ENCODE results near the gene SMIM45.

SMIM45 gene

DNA sequence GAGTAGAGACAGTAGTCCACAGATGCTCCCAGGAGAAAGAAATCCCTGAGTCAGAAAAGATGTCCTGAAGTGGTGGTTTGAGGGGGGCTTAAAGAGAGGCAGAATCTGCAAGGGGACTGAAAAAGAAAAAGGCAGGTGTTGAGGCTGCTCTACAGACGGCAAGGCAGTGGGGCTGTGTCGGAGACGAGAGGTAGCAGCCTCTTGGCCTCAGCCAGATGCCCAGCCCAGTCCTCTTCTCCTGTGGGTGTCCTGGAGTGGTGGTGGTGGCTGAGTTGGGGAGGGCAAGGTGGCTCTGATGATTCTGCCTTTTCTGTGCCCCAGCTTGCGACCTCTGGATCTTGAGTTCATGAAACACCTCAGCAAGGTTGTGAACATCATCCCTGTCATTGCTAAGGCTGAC, 37.3 kb downstream of the SMIM45 start:
- H3K27ac Mint-ChIP-seq, result no peak overlapping the region
- H3K27me3 Mint-ChIP-seq, result no peaks in the 10 kb centered on the region
- H3K4me3 Mint-ChIP-seq, result no peak overlapping the region
- H3K36me3 Mint-ChIP-seq, result peaks cover 2% of the 10 kb centered on the region
- H3K4me1 Mint-ChIP-seq (ENCODE audit: low read depth), result no peaks in the 10 kb centered on the region
- no peaks in the 10 kb centered on the region for H3K9me3 Mint-ChIP-seq (ENCODE audit: low read depth)

DNA sequence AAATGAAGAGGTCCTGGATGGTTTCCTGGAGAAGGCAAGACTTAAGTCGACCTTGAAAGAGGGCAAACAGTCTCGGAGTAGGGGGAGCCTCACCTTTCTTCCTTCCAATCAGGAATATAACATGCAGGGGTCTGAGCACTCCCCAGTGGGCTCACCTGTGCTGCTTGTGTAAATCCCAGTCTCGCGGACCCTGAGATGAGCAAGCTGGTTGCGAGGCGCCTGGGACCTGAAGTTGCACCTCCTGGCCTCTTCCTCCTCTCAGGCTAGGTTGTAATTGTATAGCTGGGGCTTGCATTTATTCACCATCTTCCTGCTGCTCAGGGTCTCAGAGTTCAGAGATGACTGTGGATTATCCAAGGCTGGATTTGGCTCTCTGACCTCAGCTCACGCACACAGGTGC, 39.2 kb downstream of the SMIM45 start:
- peaks cover under 1% of the 10 kb centered on the region for H3K36me3 Mint-ChIP-seq
- no peak overlapping the region for H3K27ac Mint-ChIP-seq
- no peaks in the 10 kb centered on the region for H3K4me1 Mint-ChIP-seq (ENCODE audit: low read depth)
- H3K9me3 Mint-ChIP-seq (ENCODE audit: low read depth), result no peaks in the 10 kb centered on the region
- H3K27me3 Mint-ChIP-seq, result no peaks in the 10 kb centered on the region
- H3K4me3 Mint-ChIP-seq, result no peak overlapping the region

DNA sequence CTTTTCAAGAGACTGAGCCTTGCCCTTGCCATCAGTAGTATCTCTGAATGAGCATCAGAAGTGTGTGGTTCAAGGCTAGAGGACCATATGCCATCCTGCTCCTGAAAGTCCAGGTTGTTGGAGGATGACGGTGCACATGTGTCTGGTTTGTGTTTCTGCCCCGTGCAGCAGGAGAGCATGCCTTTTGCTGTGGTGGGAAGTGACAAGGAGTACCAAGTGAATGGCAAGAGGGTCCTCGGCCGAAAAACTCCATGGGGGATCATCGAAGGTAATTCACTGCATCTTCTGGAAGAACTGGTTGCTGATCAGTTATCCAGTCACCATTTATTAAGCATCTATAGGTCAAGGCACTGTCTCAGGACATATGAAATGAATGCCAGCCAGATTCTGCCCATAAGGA, 40.5 kb downstream of the SMIM45 start:
- Mint-ChIP-seq H3K27me3 (no peaks in the 10 kb centered on the region), H3K4me1 (ENCODE audit: low read depth) (no peaks in the 10 kb centered on the region), H3K9me3 (ENCODE audit: low read depth) (no peaks in the 10 kb centered on the region), H3K36me3 (no peaks in the 10 kb centered on the region), H3K4me3 (no peak overlapping the region), H3K27ac (no peak overlapping the region)

DNA sequence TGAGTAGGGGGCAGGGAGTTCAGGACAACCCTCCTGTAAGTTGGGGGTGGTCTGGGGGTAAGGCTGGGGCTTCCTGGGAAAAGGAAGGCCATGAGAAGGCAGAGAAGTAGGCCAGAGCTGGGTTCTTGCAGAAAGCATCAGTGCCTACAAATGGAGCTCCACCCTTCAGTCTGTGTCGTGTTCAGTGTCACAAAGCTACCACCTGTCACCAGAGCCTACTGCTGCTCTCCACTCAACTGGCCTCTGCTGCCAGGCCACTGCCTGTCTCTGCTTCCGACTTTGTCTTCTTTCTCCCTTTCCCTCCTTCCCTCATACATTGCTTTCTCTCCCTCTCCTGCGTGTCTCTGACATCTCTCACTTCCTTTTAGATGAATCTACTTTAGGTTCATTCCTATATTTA, 43.3 kb downstream of the SMIM45 start:
- H3K4me3 Mint-ChIP-seq, result no peak overlapping the region
- H3K9me3 Mint-ChIP-seq (ENCODE audit: low read depth), result no peaks in the 10 kb centered on the region
- H3K27ac Mint-ChIP-seq, result no peak overlapping the region
- peaks cover 4% of the 10 kb centered on the region for H3K36me3 Mint-ChIP-seq
- H3K4me1 Mint-ChIP-seq (ENCODE audit: low read depth), result peaks cover 18% of the 10 kb centered on the region
- no peaks in the 10 kb centered on the region for H3K27me3 Mint-ChIP-seq

DNA sequence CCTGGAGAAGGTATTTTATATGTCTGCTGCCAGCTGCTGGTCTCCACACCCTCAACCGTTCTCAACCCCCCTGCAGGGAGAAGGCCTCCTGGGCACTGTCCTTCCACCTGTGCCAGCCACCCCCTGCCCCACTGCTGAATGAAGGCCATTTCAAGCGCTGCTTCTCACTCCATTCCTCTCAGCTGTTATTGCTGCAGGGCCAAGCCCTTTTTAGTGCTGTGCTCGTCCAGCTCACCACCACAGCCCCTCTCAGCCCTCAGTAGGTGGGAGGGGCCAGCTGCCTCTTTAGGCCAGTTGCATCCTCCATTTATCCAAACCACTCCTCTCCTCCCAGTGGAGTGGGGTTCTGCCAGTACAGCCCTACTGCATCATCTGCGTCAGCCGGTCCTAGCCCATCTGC, 44.9 kb downstream of the SMIM45 start:
- no peaks in the 10 kb centered on the region for H3K27me3 Mint-ChIP-seq
- peaks cover 8% of the 10 kb centered on the region for H3K36me3 Mint-ChIP-seq
- H3K4me3 Mint-ChIP-seq, result no peak overlapping the region
- H3K27ac Mint-ChIP-seq, result no peak overlapping the region
- peaks cover 1% of the 10 kb centered on the region for H3K9me3 Mint-ChIP-seq (ENCODE audit: low read depth)
- peaks cover 21% of the 10 kb centered on the region for H3K4me1 Mint-ChIP-seq (ENCODE audit: low read depth)

DNA sequence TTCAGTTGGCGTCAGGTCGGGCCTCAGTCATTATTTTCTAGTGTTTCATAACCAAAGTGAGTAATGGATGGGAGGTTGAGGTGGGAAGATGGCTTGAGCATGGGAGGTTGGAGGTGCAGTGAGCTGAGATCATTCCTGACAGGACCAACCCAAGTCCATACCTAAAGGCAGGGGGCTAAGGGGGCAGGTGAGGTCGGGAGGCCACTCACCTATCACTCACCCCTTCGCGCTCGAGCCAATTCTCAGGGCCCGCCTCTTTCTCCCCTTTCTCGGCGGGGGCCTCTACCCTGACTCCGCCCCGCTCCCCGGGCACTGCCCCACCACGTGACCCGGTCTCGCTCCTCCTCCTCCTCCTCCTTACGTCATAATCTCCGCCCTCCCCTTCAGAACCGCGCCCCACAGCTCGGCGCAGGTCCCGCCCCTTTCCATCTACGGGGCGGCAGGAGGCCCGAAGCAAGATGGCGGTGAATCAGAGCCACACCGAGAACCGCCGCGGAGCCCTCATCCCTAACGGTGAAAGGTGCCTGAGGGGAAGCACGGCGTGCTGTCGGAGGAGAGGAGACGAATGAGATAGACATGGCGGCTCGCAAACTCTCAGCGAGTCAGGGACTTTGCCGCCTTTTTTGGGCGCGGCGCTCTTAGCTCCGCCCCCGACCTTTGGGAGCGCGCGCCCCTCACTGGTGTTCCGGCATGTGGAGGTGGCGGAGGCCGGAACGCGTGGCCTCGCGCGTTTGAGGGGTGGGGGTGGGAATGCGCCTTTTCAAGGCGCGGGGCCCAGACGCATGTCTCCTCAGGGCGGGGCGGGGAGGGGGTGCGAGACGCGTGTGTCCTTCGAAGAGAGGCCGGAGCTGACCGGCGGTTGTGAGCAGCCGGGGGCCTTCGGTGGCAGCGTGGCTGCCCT, 46.7 kb downstream of the SMIM45 start, which contains the start of gene WBP2NL:
WBP2NL (plus strand) TSS at position 428 of the 901 bp plus-strand sequence; CDS start at position 459, 31 bp downstream.
- Mint-ChIP-seq H3K27ac (peak within 1 kb of the TSS; percentile 95), H3K36me3 (peaks cover 10% of the 10 kb centered on the region), H3K4me1 (ENCODE audit: low read depth) (peaks cover 21% of the 10 kb centered on the region), H3K9me3 (ENCODE audit: low read depth) (peaks cover 4% of the 10 kb centered on the region), H3K27me3 (no peaks in the 10 kb centered on the region), H3K4me3 (peak within 1 kb of the TSS; percentile 93)

DNA sequence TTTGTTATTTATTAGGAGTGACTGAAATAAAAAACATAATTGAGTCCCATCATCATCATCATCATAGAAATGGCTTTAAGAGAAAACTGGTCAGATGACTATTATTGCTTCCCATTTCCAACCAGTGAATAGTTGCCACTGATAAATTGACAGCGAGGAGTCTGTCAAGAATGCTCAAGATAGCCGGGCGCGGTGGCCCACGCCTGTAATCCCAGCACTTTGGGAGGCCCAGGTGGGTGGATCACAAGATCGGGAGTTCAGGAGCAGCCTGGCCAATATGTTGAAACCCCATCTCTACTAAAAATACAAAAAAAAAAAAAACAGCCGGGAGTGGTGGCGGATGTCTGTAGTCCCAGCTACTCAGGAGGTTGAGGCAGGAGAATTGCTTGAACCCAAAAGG, 48.5 kb downstream of the SMIM45 start:
- Mint-ChIP-seq H3K27ac (no peak overlapping the region), H3K4me1 (ENCODE audit: low read depth) (peaks cover 21% of the 10 kb centered on the region), H3K9me3 (ENCODE audit: low read depth) (peaks cover 4% of the 10 kb centered on the region), H3K27me3 (no peaks in the 10 kb centered on the region), H3K4me3 (no peak overlapping the region), H3K36me3 (peaks cover 10% of the 10 kb centered on the region)

DNA sequence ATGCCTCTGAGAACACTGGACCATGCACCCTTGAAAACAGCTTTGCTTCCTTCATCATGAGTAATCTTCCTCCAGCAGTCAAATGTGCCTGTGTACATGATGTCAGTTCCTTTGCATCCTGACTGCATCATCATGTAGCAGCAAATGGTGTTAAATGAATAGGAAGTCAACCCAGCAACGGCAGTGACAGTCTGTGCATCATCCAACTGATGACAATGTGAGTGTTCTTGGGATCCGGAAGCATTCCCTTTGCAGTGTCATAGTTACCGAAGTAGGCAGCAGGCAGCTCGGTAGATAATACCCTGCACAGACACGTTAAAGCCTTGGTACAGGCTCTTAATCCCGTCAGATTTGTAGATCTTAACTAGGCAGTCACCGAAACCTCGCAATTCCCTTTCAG, 49.2 kb downstream of the SMIM45 start:
- Mint-ChIP-seq H3K4me1 (ENCODE audit: low read depth) (peaks cover 21% of the 10 kb centered on the region), H3K9me3 (ENCODE audit: low read depth) (peaks cover 4% of the 10 kb centered on the region), H3K36me3 (peaks cover 10% of the 10 kb centered on the region), H3K27ac (no peak overlapping the region), H3K27me3 (no peaks in the 10 kb centered on the region), H3K4me3 (no peak overlapping the region)

DNA sequence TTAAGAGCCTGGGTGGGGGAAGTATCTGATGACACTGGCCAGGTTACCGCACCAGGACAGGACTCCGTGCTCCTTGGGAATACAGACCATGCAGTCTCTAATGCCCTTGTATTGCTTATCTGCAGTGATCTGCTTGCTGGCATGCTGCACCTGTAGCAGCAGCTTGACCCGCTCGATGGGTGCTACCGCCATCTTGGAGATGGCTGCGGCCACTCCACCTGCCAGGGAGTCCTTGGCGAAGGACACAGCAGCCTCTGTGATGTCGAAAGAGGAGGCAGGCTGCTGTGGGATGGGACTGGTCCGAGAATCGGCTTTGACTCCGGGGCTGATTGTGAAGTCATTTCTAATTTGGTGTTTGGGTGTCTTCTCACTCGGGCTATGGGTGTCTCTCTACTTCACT, 49.8 kb downstream of the SMIM45 start:
- Mint-ChIP-seq H3K4me3 (no peak overlapping the region), H3K36me3 (peaks cover 10% of the 10 kb centered on the region), H3K27me3 (no peaks in the 10 kb centered on the region), H3K4me1 (ENCODE audit: low read depth) (peaks cover 21% of the 10 kb centered on the region), H3K9me3 (ENCODE audit: low read depth) (peaks cover 4% of the 10 kb centered on the region), H3K27ac (no peak overlapping the region)

DNA sequence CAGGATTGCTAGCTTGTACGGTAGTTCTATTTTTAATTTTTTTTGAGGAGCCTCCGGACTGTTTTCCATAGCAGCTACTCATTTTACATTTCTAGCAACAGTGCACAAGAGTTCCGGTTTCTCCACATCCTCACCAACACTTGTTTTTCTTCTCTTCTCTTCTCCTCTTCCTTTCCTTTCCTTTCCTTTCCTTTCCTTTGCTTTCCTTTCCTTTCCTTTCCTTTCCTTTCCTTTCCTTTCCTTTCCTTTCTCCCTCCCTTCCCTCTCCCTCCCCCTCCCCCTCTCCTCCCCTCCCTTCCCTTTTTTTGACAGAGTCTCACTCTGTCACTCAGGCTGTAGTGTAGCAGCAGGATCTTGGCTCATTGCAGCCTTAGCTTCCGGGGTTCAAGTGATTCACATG, 56.0 kb downstream of the SMIM45 start:
- no peaks in the 10 kb centered on the region for H3K4me1 Mint-ChIP-seq (ENCODE audit: low read depth)

More for the DNA sequence above, 56.0 kb downstream of the SMIM45 start:
- Mint-ChIP-seq H3K27ac (no peak overlapping the region), H3K27me3 (peaks cover 4% of the 10 kb centered on the region), H3K4me3 (no peak overlapping the region), H3K36me3 (peaks cover 6% of the 10 kb centered on the region), H3K9me3 (ENCODE audit: low read depth) (peaks cover 10% of the 10 kb centered on the region)
